Measurements from ENCODE around the gene UNC80.

Gene UNC80

DNA sequence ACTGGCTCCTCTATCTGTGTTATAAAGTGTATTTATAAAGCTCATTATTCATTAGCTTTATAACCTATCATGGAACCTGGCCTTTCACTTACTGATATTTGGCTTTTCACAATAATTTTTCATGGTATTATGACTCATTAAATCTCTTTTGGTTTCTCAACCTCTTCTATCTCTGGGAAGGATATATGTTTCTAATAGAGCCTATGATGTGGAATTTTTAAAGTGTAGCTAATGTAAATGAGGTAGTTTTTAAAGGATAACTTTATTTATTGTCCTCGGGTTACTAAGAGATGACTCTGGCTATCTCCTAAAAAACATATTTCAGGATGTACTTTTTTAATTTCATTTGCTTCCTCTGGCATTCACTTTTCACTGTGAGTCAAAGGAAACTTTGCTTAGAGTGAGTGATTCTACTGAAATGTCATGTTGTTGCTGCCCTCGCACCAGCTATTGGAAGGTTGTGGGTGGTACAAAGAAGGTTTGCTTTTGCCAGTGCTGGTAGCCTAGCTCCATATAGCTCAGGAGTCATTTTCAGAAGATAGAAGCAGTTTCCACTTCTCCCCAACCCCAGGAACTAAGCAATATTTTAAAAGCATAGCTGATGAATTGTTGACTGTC lies 145.6 kb downstream of the UNC80 start:
- DNase-seq (no peak), ATAC-seq (no peak)

DNA sequence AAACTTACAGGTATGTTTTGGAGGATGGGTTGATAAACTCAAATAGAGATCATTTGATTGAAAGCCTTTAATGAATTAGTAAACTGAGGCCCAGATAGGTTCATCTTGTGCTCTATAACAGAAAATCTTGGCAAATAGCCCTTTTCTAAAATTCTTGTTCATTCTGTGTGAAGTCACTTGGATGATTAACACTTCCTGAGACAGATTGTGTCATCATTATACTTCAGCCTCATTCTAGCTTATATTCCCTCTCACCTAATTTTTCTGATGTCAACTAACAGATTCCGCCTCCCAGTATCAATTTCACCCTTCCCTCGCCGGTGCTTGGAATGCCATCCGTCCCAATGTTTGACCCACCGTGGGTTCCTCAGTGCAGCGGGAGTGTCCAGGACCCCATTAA lies 146.6 kb downstream of the UNC80 start:
- DNase-seq (no peak), ATAC-seq (no peak)

DNA sequence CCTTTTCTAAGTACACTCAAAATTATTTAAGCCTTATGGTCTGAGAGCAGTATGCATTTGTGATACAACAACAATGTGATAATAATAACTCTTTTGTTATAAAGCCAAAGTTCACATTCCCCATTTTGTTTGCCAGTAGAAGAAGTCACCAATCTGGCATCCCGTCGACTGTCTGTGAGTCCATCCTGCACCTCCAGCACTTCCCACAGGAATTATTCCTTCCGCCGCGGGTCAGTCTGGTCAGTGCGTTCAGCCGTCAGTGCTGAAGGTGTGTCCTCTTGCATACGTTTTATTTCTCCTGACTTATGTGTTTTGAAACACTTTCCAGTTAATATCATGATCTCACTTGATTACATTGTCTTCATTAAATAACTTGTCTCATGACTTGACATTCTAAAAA lies 150.5 kb downstream of the UNC80 start:
- ATAC-seq (no peak), DNase-seq (no peak)

DNA sequence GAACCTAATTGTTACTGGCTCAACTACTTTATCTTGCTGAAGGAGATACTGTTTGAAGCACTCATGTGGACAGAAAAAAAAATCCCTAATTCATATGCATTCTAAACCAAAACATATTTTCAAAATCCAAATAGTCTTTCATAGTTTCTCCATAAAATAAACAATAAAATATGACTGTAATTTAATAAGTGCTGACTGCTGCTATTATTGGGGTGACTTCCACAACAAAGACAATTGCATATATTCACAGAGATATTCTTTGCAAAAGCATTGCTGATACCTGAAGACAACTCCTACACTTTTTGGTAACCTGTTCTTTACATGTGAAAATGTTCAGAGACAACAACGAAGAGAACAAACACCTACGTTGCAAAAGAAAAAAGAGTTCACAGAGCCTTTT lies 157.7 kb downstream of the UNC80 start:
- ATAC-seq, result no peak
- DNase-seq, result no peak

DNA sequence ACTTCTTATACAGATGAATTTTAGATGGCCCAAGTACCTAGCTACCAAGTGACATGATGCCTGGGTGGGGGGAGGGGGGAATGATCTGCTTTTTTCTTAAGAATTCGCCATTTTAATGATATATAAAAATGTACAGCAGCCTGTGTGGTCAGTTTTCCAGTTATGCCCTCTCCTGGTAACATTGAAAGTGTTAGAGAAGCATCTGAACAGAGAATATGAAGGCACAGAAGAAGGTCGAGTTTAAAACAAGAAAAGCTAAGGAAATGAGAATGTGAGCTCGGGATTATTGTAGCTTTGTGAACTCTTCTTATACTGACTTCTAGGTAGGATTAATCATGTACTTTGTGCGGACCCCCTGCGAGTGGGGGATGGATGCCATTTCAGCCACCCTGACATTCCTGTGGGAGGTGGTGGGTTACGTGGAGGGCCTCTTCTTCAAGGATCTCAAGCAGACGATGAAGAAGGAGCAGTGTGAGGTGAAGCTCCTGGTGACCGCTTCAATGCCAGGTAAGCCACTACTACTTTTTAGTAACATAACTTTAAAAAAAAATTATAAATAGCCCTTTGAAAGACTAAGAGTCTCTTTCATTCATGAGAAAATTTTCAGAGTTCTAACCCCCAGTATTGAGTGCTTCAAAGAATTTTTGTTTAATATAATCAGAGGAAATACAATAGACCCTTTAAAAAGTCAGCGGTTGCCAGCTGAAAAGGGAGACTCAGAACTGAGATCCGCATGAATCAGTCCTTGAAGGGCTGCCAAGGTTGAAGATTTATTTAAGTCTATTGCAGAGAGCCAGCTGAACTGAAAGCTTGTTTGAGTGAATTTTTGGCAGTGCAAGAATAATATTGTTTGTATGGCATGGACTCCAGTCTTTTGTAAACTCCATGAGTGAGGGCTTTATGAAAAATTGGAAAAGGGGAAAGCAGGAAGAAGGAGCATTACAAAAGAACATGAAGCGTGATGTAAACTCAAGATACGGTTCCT lies 162.2 kb downstream of the UNC80 start:
- ATAC-seq, result no peak
- DNase-seq, result no peak

DNA sequence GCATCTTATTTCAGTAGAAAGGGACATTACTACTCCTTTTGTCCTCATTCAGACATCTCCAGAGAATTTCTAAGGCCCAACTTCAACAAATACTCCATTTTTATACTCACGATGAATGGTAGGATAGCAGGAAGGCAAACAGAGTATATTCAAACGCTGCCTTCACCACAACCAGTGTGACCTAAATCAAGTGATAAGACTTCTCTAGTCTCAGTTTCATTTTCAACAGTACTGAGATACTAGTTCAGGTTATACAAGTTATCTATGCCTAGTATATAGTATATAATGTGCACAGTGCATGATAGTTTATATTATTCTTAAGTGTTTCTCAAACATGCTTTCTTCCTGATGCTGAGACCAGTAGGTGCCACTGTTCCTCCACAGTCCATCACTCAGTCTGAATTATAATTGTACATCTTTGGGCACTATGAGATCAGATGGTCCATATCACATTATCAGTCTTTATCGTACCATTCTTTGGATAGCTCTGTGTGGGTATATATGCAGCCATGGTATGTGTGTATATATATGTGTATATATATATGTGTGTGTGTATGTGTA lies 164.6 kb downstream of the UNC80 start:
- ATAC-seq (peak; percentile 36), DNase-seq (no peak)

DNA sequence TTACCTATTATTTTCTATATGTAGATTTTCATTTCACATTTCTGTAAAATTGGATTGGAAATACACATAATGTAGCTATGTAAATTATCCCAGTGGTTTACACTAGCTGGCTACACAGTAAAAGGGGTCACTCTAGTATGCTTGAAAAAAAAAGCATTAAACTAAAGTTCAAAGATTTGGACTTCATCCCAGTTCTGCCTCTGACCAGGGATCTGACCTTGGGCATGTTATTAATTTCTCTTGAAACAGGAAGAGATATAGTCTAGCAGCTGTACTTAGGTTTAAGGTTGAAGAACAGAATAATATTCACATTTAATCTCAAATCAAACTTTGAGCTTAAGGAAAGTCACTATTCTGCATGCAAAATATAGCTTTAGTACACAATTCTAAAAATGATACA lies 166.3 kb downstream of the UNC80 start:
- ATAC-seq (no peak), DNase-seq (no peak)

DNA sequence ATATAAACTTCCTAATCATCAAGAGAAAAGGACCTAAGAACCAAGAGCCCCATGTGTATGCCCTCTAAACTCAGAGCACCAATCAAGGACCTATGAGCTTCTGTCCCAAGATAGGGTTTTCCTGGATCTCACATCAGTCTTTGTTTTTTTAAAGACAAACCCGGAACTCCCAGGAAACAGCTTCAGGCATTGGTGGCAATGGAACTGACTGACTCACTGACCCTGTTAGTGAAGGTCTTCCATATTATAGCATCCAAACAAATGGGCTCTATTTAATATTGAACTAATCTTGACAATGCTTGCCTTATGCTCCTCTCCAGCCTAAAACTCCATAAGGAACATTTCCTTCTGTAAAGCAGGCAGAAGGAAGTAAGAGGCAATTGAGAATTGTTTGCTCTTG lies 167.3 kb downstream of the UNC80 start:
- ATAC-seq (no peak), DNase-seq (no peak)

DNA sequence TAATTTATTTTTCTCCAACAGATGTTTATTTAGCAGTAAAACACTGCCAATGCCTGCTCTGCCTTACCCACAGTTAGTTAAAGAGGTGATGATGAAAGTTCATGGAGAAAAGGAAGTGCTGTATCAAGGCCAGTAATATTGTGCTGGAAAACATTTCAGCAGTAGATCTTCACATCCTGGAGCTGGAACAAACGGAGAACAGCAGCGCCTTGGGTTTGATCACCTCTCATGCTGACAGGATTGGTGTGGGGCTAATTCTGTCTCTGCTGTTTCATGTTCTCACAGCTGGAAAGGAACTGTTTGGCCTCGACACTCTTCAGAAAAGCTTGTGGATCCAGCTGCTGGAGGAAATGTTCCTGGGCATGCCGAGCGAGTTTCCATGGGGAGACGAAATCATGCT lies 169.3 kb downstream of the UNC80 start:
- DNase-seq (no peak), ATAC-seq (no peak)

DNA sequence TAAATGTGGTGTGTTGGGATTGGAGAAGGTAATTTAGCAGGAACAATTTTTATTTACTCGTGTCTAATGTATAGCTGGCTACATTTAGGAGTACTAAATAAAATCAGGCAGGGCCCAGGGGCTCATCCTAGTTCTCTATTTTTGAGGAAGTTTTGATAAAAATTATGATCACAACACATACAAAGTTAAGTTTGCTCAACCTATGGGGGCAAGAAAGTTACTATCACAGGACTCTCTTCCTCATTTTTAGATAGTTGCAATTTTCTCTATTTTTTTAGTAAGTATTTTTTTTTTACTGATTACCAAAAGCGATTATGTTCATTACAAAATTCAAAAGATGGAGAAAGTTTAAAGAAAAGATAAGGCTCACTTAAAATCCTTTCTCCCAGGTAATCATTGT lies 170.8 kb downstream of the UNC80 start:
- ATAC-seq (no peak), DNase-seq (no peak)

DNA sequence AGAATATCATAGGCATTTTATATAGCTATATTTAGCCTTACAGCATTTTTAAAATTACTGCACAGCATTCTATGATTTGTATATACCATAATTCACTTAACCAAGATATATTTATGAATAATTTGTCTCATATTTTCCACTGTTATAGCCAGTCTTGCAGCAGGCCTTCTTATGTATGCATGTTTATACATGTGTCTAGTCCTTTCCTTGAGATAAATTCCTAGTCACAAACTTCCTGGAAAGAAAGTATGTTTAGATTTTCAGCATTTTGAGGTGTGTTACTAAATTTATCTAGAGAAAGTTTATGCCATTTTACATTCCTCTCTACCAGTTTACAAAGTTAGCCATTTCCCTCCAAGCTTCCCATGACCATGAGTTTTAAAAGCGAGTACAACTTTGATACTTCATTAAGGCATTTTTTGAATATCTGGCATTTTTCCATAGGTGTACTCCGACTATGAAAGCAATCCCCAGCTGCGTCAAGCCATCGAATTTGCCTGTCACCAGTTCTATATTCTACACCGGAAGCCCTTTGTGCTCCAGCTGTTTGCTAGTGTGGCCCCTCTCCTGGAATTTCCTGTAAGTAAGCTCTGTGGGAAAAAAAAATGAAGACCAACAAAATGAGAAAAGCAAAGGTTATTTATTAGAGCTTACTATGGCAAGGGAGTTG lies 171.4 kb downstream of the UNC80 start:
- no peak for DNase-seq
- ATAC-seq, result no peak

DNA sequence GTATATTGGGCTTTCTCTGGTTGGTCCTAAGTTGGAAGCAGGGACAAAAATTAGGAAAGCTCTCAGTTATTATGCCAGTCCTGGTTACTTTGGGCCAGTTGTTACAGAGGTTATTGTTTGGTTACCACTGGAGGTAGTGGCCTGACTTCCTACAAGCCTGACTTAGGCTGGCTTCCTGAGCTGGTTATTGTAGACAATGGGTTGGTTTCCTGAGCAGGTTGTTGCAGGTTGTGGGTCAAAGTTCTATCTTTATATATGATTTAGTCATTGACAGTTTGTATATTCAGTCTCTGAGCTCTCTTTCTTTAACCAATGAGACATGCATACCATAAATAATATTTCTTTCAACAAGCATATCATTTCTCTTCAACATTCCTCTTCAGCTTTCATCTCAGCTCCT lies 172.1 kb downstream of the UNC80 start:
- DNase-seq, result no peak
- no peak for ATAC-seq

DNA sequence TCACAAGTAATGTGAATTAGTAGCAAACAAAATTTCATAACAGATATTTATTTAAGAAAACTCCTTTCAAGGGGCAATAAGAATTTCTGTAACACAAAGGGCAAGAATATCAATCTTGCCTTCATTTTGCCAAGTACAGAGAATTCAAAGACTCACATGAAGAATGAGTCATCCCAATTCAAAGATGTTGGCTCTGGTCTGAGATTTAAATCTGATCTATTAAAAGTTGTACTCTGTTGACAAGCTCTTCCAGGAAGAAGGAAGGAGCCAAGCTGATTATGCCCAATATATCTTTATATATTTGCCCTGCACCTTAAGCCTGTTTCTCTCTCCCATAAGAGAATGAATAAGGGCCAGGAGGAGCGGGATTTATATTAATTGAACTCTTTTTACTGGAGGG lies 174.9 kb downstream of the UNC80 start:
- DNase-seq, result no peak
- ATAC-seq, result no peak

DNA sequence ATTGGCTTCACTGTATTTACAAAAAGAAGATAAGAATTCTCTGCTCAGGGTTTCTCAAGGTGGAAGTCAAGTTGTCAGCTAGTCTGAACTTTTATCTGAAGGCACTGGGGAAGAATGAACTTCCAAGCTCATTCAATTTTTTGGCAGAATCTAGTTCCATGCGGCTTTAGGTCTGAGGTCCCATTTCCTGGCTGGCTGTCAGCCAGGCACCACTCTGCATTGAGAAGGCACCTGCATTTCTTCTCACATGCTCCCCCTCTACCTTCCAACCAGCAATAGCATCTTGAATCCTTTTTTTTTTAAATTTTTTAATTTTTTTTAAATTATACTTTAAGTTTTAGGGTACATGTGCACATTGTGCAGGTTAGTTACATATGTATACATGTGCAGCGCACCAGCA lies 184.6 kb downstream of the UNC80 start:
- ATAC-seq, result no peak

DNA sequence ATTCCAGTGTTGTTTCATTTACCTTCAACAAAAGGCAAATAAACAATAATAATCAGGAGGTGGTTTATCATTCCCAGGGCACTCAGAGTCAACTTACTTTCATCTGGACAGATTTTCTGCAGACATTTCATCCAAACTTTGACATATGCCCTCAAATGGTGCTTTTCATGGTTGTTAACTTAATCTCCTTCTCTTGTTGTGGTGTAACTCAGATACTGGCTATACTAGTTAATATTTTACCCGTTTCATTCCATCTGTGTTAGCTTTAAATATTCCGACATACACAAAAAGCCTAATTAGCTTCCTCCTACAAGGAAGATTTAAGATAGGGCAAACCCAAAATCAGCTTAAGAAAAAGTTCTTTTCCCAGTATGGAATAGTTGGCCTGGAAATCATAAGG lies 186.4 kb downstream of the UNC80 start:
- ATAC-seq, result no peak
- DNase-seq, result no peak

More for the DNA sequence above, 184.6 kb downstream of the UNC80 start:
- no peak for DNase-seq

DNA sequence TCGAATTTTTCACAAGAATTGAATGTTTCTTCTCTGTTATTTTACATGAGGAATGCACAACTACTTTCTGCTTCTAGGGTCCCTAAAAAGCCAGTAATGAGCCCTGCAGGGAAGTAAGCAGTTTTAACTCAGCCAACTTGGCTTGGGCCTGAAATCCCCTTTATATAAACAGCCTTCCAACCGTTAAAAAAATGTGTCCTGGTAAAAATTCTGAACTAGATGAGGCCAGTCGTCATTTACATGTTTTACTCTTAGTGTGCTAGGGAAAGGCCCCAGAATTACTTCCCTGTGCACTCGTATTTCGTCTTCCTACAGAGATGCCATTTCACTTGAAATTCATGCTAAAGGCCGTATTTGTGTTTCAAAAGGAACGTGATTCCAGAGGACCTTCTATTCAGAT lies 188.4 kb downstream of the UNC80 start:
- ATAC-seq, result no peak
- no peak for DNase-seq

DNA sequence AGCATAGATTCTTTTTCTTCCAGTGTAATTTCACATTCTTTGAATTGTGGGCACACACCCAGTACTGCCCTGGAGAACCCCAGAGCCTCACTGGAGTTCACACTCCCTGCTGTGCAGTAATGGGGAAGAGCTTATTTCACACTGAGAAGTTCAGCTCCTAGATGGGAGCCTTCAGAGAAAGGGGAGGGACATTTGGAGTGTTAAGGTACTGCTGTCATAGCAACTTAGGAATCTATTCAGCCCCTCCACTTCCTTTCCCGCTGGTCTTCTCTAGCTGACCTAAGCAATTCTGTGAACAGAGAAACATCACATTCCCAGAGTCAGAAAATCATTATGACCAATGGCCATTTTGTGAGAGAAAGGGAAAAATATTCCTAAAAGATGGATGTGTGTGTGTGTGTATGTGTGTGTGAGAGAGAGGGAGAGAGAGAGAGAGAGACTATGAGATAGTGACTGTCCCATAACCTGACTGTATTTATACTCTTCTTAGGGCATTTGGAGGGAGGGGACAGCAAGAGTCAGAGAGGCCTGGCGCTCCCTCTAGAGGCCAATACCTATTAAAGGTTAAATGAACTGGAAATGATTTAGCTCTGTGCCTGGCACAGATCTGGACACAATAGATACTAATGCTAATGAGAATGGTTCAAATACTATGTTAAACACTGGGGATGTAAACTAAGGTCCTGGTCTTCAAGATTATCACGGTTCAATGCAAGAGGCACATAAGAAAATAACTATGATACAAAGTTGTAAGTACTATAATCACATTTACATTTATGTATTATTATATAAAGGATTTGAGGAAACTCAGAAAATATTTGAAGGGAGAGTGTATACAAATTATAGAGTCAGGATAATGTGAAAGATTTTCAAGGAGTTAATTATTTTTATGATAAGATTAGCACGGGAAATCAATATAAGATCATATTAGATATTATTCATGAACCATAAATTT lies 189.3 kb downstream of the UNC80 start:
- ATAC-seq, result peak; percentile 69
- peak; percentile 43 for DNase-seq

DNA sequence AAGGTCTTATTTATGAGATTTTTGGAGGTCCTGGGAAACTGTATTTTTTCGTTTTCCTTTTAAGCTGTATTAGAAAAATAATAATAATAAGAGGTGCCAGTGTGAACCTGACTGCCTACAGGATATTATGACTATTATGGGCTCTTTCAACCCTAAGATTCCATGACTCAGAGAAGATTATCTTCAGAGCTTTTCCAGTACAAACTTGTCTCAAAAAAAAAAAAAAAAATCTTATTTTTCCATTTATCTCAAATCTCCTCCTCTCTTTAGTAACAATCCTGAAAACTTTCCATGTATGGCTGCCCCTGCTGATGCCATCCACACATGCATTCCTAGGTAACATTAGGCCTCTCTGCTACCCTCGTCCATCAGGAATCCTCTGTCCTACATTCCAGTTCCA lies 194.1 kb downstream of the UNC80 start:
- ATAC-seq (no peak), DNase-seq (no peak)

DNA sequence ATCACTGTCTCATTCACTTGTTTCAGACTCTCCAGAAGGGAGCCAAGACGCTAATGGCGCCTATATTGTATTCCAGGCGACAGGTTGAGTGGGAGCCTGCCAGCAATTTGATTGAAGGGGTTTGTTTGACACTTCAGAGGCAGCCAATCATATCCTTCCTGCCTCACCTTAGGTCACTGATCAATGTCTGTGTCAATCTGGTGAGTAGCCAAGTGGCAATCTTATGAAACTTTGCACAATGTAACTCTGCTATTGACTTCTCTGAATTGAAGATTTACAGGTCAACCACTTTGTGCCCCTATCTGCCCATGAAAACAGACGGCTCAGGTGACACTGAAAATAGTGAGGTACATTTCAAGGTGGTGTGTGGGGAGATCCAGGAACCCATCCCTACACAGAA lies 198.1 kb downstream of the UNC80 start:
- ATAC-seq (no peak), DNase-seq (no peak)

DNA sequence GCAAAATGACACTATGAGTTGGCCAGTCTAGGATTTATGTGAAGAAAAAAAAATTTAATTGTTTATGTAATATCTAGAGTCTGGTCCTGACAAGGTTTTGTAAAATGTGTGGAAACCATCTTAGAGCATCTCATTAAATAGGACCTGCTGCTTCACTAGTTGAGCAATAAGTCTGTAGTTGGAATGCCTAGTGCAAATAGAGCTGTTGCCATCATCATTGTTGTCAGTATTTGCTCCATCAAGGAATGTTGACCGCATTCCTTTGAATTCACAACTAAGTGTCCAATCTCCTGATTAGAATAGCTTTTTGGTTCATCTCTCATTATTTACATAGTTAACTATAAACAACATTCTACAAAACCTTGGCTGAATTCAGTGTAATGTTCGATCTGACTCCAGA lies 198.6 kb downstream of the UNC80 start:
- DNase-seq (no peak), ATAC-seq (no peak)

DNA sequence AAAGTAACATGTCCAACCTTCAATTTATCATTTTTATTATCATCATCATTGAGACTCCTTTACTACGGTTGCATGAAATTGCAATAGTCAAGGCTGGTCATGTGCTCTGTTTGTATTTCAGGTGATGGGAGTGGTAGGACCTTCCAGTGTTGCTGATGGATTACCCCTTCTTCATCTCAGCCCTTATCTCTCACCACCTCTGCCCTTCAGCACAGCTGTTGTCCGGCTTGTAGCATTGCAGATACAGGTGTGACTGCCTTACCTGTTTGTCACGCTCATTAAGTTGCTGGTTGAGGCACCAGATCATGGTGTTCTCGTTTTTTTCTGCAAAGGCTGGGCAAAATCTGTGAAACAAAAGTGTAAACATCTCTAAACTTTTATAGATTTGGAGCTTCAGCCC lies 199.1 kb downstream of the UNC80 start:
- ATAC-seq (no peak), DNase-seq (no peak)

DNA sequence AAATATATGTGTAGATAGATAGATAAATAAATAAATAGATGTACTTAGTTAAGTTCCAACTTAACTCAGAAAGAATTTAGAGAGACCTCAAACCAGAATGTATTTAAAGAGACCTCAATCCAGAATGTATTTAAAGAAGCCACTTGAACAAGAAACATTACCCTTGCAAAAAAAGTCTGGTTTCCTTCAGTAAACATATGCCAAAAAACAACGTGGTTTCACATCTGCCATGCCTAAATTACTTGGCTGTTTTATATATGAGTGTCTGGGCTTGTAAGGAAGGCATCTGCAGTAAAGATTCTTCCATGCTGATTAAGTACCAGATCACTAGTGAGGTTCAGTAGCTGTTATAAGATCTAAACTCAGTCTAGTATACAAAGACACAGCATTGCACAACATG lies 201.7 kb downstream of the UNC80 start:
- ATAC-seq (no peak), DNase-seq (no peak)
